Measurements from ENCODE around the gene MEGF9. TPM values are rescaled to one million over a fixed set of nuclear protein-coding genes. Genes with fewer than 3 reads are reported as not detected.

Gene MEGF9
- total RNA-seq, 1 donor from 2014 or later, result 9.0 TPM

GRCh38 chr9:120619751-120620655 lies 94.3 kb downstream of the MEGF9 start:
- ChIA-PET POLR2A (no interaction called here), CTCF (interaction anchor here (0.7 to 1.4 kb wide), 12 partner anchors 9 to 779 kb away, joined by 3 to 10 read pairs (median 3); partner anchors contain the start of gene FBXW2)
- Mint-ChIP-seq H3K36me3 (ENCODE audit: low read depth) (peaks cover 16% of the 10 kb centered on the region), H3K4me1 (peaks cover 2% of the 10 kb centered on the region), H3K4me3 (no peak overlapping the region), H3K9me3 (no peaks in the 10 kb centered on the region), H3K27me3 (no peaks in the 10 kb centered on the region), H3K27ac (no peak overlapping the region)
- intact Hi-C loops (cut with micrococcal nuclease), result loop anchor here (1.0 to 5.0 kb wide), 6 partner anchors 94 to 781 kb away; partner anchors contain the start of gene MEGF9
- DNase-seq, result no peak
- ATAC-seq (ENCODE audit: low read depth), result peak; percentile 79
- TF ChIP-seq CTCF (IDR thresholded peaks at IDR 0.05), result peak; percentile 99

GRCh38 chr9:120616966-120617935 lies 97.0 kb downstream of the MEGF9 start:
- H3K4me1 Mint-ChIP-seq, result peaks cover 2% of the 10 kb centered on the region
- no peaks in the 10 kb centered on the region for H3K27me3 Mint-ChIP-seq
- TF ChIP-seq CTCF (IDR thresholded peaks at IDR 0.05), result no peak
- H3K27ac Mint-ChIP-seq, result no peak overlapping the region
- no peak for DNase-seq
- peaks cover 21% of the 10 kb centered on the region for H3K36me3 Mint-ChIP-seq (ENCODE audit: low read depth)
- ATAC-seq (ENCODE audit: low read depth), result no peak
- no peaks in the 10 kb centered on the region for H3K9me3 Mint-ChIP-seq
- ChIA-PET POLR2A (interaction anchor here (0.6 kb wide), 1 partner anchor 40 kb away, joined by 3 read pairs; no protein-coding TSS in a partner anchor), CTCF (interaction anchor here (1.0 to 2.0 kb wide), 2 partner anchors 139 to 443 kb away, joined by 3 to 5 read pairs; no protein-coding TSS in a partner anchor)
- intact Hi-C loops (cut with micrococcal nuclease), result loop anchor here (5.0 kb wide), 1 partner anchor 125 kb away; no protein-coding TSS in a partner anchor
- H3K4me3 Mint-ChIP-seq, result no peak overlapping the region

- no peak for ATAC-seq (ENCODE audit: low read depth)
- Mint-ChIP-seq H3K4me1 (no peaks in the 10 kb centered on the region), H3K27me3 (no peaks in the 10 kb centered on the region), H3K4me3 (no peak overlapping the region), H3K9me3 (no peaks in the 10 kb centered on the region), H3K36me3 (ENCODE audit: low read depth) (peaks cover 31% of the 10 kb centered on the region), H3K27ac (no peak overlapping the region)
- intact Hi-C loops (cut with micrococcal nuclease), result no loop called here
- no peak for TF ChIP-seq CTCF (IDR thresholded peaks at IDR 0.05)
- no peak for DNase-seq
- POLR2A ChIA-PET, result no interaction called here
- CTCF ChIA-PET, result no interaction called here
Observed at GRCh38 chr9:120612218-120612617, 102.1 kb downstream of the MEGF9 start.

- no peak overlapping the region for H3K27ac Mint-ChIP-seq
- H3K27me3 Mint-ChIP-seq, result no peaks in the 10 kb centered on the region
- no peak overlapping the region for H3K4me3 Mint-ChIP-seq
- DNase-seq (no peak), ATAC-seq (ENCODE audit: low read depth) (no peak)
- intact Hi-C loops (cut with micrococcal nuclease), result no loop called here
- no peaks in the 10 kb centered on the region for H3K4me1 Mint-ChIP-seq
- POLR2A ChIA-PET, result interaction anchor here (0.6 kb wide), 1 partner anchor 15 kb away, joined by 3 read pairs; no protein-coding TSS in a partner anchor
- H3K36me3 Mint-ChIP-seq (ENCODE audit: low read depth), result peaks cover 36% of the 10 kb centered on the region
- no peaks in the 10 kb centered on the region for H3K9me3 Mint-ChIP-seq
- CTCF ChIA-PET, result no interaction called here
- TF ChIP-seq CTCF (IDR thresholded peaks at IDR 0.05), result no peak
Observed at GRCh38 chr9:120611690-120612068, 102.6 kb downstream of the MEGF9 start.

All from activated B cell treated with CpG ODN at 0.5 μM for 24 hours (primary cell).